Measurements from ENCODE around the gene ITFG2. TPM values are rescaled to one million over a fixed set of nuclear protein-coding genes. Genes with fewer than 3 reads are reported as not detected.

ITFG2 gene
- total RNA-seq, 1 donor from 2014 or later = 41.8 TPM

- Mint-ChIP-seq H3K27ac (no peak overlapping the region), H3K27me3 (no peaks in the 10 kb centered on the region), H3K36me3 (peaks cover 62% of the 10 kb centered on the region), H3K9me3 (no peaks in the 10 kb centered on the region), H3K4me3 (no peak overlapping the region), H3K4me1 (ENCODE audit: unreplicated experiment) (no peaks in the 10 kb centered on the region)
- DNase-seq (ENCODE audit: extremely low spot score, unreplicated experiment) = no peak
- no peak for TF ChIP-seq CTCF (conservative IDR thresholded peaks at IDR 0.05)
These were observed 14.4 kb downstream of the ITFG2 start for GRCh38 chr12:2826721-2827515.

- no peak overlapping the region for H3K4me3 Mint-ChIP-seq
- peaks cover 8% of the 10 kb centered on the region for H3K4me1 Mint-ChIP-seq (ENCODE audit: unreplicated experiment)
- TF ChIP-seq CTCF (conservative IDR thresholded peaks at IDR 0.05) = no peak
- no peaks in the 10 kb centered on the region for H3K9me3 Mint-ChIP-seq
- H3K27ac Mint-ChIP-seq = no peak overlapping the region
- peaks cover 2% of the 10 kb centered on the region for H3K27me3 Mint-ChIP-seq
- no peak for DNase-seq (ENCODE audit: extremely low spot score, unreplicated experiment)
- peaks cover 49% of the 10 kb centered on the region for H3K36me3 Mint-ChIP-seq
These were observed 16.8 kb downstream of the ITFG2 start for GRCh38 chr12:2829275-2829674.

- TF ChIP-seq CTCF (conservative IDR thresholded peaks at IDR 0.05) = no peak
- Mint-ChIP-seq H3K4me3 (no peak overlapping the region), H3K27ac (no peak overlapping the region)
These were observed 20.2 kb downstream of the ITFG2 start for GRCh38 chr12:2832550-2833127.

GRCh38 chr12:2833327-2833726 is 20.9 kb downstream of the ITFG2 start:
- no peak for DNase-seq (ENCODE audit: extremely low spot score, unreplicated experiment)
- Mint-ChIP-seq H3K27me3 (peaks cover 6% of the 10 kb centered on the region), H3K4me3 (no peak overlapping the region), H3K4me1 (ENCODE audit: unreplicated experiment) (peaks cover 21% of the 10 kb centered on the region), H3K9me3 (no peaks in the 10 kb centered on the region), H3K27ac (peak overlapping the region; percentile 25), H3K36me3 (peaks cover 27% of the 10 kb centered on the region)
- no peak for TF ChIP-seq CTCF (conservative IDR thresholded peaks at IDR 0.05)

More at GRCh38 chr12:2832550-2833127, 20.2 kb downstream of the ITFG2 start:
- no peak for DNase-seq (ENCODE audit: extremely low spot score, unreplicated experiment)
- peaks cover 6% of the 10 kb centered on the region for H3K27me3 Mint-ChIP-seq
- peaks cover 21% of the 10 kb centered on the region for H3K4me1 Mint-ChIP-seq (ENCODE audit: unreplicated experiment)
- no peaks in the 10 kb centered on the region for H3K9me3 Mint-ChIP-seq
- peaks cover 31% of the 10 kb centered on the region for H3K36me3 Mint-ChIP-seq

- no peak for DNase-seq (ENCODE audit: extremely low spot score, unreplicated experiment)
- Mint-ChIP-seq H3K4me1 (ENCODE audit: unreplicated experiment) (peaks cover 21% of the 10 kb centered on the region), H3K9me3 (no peaks in the 10 kb centered on the region), H3K4me3 (no peak overlapping the region), H3K27me3 (peaks cover 6% of the 10 kb centered on the region), H3K27ac (peak overlapping the region; percentile 25), H3K36me3 (peaks cover 24% of the 10 kb centered on the region)
- no peak for TF ChIP-seq CTCF (conservative IDR thresholded peaks at IDR 0.05)
These were observed 21.3 kb downstream of the ITFG2 start for GRCh38 chr12:2833810-2834209.

Measured in type B pancreatic cell (in vitro differentiated cells).